Pancreas (tissue), 10 donors: Measurements from ENCODE around the gene MAML3. TPM values are rescaled to one million over a fixed set of nuclear protein-coding genes. Genes with fewer than 3 reads are reported as not detected.

ENCODE experiments used
- ATAC-seq, 4 donors: fragments of 200-7000 bp; cut with Tn5 transposase; one replicate each; pipeline versions ENCODE4 v1.8.0 to v1.9.1; 2020; ENCODE audit warnings: mild to moderate bottlenecking in 4 of 4, moderate library complexity in 4 of 4
- DNase-seq, 6 donors: peaks; one replicate each; pipeline ENCODE4 v3.0.0-alpha.2; 2020
- FAIRE-seq: peaks from 2 replicates; lab custom pipeline; 2012; peaks lifted over from hg19 to GRCh38; lab: Jason Lieb, UNC
- H3K27ac ChIP-seq, 4 donors: fragments of 200-600 bp; sonication (generic); 1 replicate in 3 of 4; 2 replicates in 1 of 4; pipeline versions ENCODE4 v1.5.0 to v1.8.0; 2020
- H3K27me3 ChIP-seq, 4 donors: fragments of 200-600 bp; one replicate each; pipeline ENCODE4 v1.8.0; 2021
- H3K36me3 ChIP-seq, 3 donors: fragments of 200-600 bp; sonication (generic) in 1 of 3; one replicate each; pipeline versions ENCODE4 v1.5.0 to v1.8.0; 2020 to 2021
- H3K4me1 ChIP-seq, 3 donors: fragments of 200-600 bp; one replicate each; pipeline ENCODE4 v1.8.0; 2021
- H3K4me3 ChIP-seq, 4 donors: fragments of 200-600 bp; sonication (generic) in 2 of 4; one replicate each; pipeline versions ENCODE4 v1.5.0 to v1.8.0; 2020 to 2021
- H3K9me3 ChIP-seq, 4 donors: fragments of 200-600 bp; one replicate each; pipeline ENCODE4 v1.8.0; 2021
- WGBS, 2 donors: extraction: QIAGEN DNeasy Blood & Tissue Kit; methylation state at CpG; one replicate each; pipeline ENCODE4 v1.1.7; 2013; 5-methylcytosine and 5-hydroxymethylcytosine counted together
- intact Hi-C, 3 donors: fragments of 100-400 bp; cut with DNase I; formaldehyde crosslinking; loops; one replicate each; pipeline versions ENCODE4 v1.11.1 to v1.14.2; 2022
- polyA plus RNA-seq, 2 donors: library from polyadenylated mRNA; stranded (reverse); fragments of 200-250 nt; gene quantifications; one replicate each; pipeline ENCODE4 v1.2.3, GENCODE V29; 2013
- total RNA-seq, 6 donors: library from RNA; stranded (reverse); fragmentation: NEBNext Ultra II Directional in 4 of 6; extraction: Animal tissue kit (Norgen Biotek cat#: 25700) in 4 of 6; gene quantifications; one replicate each; pipeline versions ENCODE4 v1.2.1 to v1.2.4, GENCODE V29; 2021 to 2023
- TF ChIP-seq, protein P1 (sequence below), 4 donors: fragments of 200-600 bp; sonication (generic) in 3 of 4; IDR thresholded peaks; one replicate each; pipeline versions ENCODE4 v1.5.0 to v1.8.0; 2021; ENCODE audit warnings: antibody characterized with exemption in 4 of 4
- donor health status: healthy with polysubstance abuse.
- donor health status: DM: no; HTN: no; CAD: no; lungs with moderate emphysema.
- donor health status: DM: no; HTN: no; CAD: no.
- donor health status: control.
- donor health status: control.
- donor health status: Bipolar disorder and iron deficiency.
- donor health status: DM: yes; HTN: yes; CAD: no.
- donor health status: DM: no; HTN: no; CAD: no.
- donor health status: DM: no; HTN: no; CAD: no.
- donor health status: DM: yes; HTN: yes; CAD: no.

MAML3 gene
- 1 to 10 TPM; 5.3 to 8.9 (median 6.5) TPM for total RNA-seq
- 1 to 10 TPM; 3.8 to 4.0 TPM for polyA plus RNA-seq

- peak within 1 kb of the TSS; percentile 52 to 69 (median 66) for H3K4me3 ChIP-seq
- intact Hi-C loops: no loop called here
- WGBS, 2 donors: 0 to 1% methylated on average over 69 to 79 of the region's 79 CpGs
- H3K36me3 ChIP-seq: no peaks in the 10 kb centered on the region
- peaks cover 15 to 32% (median 21%) of the 10 kb centered on the region in 3 donors for H3K4me1 ChIP-seq
- ATAC-seq (peak; percentile 61 to 73 (median 68)), FAIRE-seq (no peak), DNase-seq (peak; percentile 94 to 97 (median 96))
- H3K27ac ChIP-seq: peak within 1 kb of the TSS; percentile 75 to 99 (median 95)
- no peaks in the 10 kb centered on the region for H3K27me3 ChIP-seq
- H3K9me3 ChIP-seq: no peaks in the 10 kb centered on the region
- TF ChIP-seq, protein P1, sequence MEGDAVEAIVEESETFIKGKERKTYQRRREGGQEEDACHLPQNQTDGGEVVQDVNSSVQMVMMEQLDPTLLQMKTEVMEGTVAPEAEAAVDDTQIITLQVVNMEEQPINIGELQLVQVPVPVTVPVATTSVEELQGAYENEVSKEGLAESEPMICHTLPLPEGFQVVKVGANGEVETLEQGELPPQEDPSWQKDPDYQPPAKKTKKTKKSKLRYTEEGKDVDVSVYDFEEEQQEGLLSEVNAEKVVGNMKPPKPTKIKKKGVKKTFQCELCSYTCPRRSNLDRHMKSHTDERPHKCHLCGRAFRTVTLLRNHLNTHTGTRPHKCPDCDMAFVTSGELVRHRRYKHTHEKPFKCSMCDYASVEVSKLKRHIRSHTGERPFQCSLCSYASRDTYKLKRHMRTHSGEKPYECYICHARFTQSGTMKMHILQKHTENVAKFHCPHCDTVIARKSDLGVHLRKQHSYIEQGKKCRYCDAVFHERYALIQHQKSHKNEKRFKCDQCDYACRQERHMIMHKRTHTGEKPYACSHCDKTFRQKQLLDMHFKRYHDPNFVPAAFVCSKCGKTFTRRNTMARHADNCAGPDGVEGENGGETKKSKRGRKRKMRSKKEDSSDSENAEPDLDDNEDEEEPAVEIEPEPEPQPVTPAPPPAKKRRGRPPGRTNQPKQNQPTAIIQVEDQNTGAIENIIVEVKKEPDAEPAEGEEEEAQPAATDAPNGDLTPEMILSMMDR (IDR thresholded peaks at IDR 0.05): no peak
These were observed at the start of gene MAML3 for GRCh38 chr4:140153718-140154571. Gene MAML3, minus strand, starts transcription at chr4:140154184. Its CDS starts 857 bp downstream, at chr4:140153327.

DNA sequence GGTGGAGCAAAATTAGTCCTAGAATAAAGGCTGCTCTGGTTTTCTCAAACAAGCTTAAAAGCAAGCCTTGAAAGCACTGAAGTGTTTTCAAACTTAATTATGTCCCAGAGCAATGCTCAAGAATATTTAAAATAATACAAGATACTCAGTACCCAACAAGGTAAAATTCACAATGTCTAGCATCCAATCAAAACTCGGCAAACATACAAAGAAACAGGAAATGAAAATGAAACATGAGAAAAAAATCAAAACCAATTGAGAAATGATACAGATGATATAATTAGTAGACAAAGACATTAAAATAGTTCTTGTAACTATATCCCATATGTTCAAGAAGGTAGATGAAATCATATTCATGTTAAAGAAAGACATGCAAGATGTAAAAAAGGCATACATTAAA lies 45.0 kb upstream of the MAML3 start:
- no peak for FAIRE-seq
- Histone ChIP-seq H3K4me3 (no peak overlapping the region), H3K27me3 (no peaks in the 10 kb centered on the region), H3K4me1 (no peaks in the 10 kb centered on the region), H3K9me3 (no peaks in the 10 kb centered on the region), H3K27ac (no peak overlapping the region), H3K36me3 (no peaks in the 10 kb centered on the region)
- no peak for ATAC-seq
- TF ChIP-seq, protein P1 (IDR thresholded peaks at IDR 0.05): no peak
- WGBS, 2 donors: 81 to 91% methylated on average over 1 of the region's 1 CpG
- intact Hi-C loops: no loop called here
- no peak for DNase-seq

- H3K27me3 ChIP-seq: no peaks in the 10 kb centered on the region
- H3K9me3 ChIP-seq: no peaks in the 10 kb centered on the region
- no peak overlapping the region for H3K4me3 ChIP-seq
- no peak overlapping the region for H3K27ac ChIP-seq
- WGBS, 2 donors: 78 to 90% methylated on average over 6 of the region's 6 CpGs
- no peaks in the 10 kb centered on the region for H3K4me1 ChIP-seq
- FAIRE-seq (no peak), ATAC-seq (no peak), DNase-seq (no peak)
- intact Hi-C loops: no loop called here
- no peaks in the 10 kb centered on the region for H3K36me3 ChIP-seq
- TF ChIP-seq, protein P1 (IDR thresholded peaks at IDR 0.05): no peak
These were observed 41.8 kb upstream of the MAML3 start for GRCh38 chr4:140195806-140196205.

GRCh38 chr4:140189805-140190204 lies 35.8 kb upstream of the MAML3 start:
- WGBS, 2 donors: 93 to 98% methylated on average over 2 of the region's 2 CpGs
- no peak for FAIRE-seq

More at GRCh38 chr4:140189805-140190204, 35.8 kb upstream of the MAML3 start:
- H3K27ac ChIP-seq: no peak overlapping the region
- H3K9me3 ChIP-seq: no peaks in the 10 kb centered on the region
- intact Hi-C loops: no loop called here
- TF ChIP-seq, protein P1 (IDR thresholded peaks at IDR 0.05): no peak
- no peaks in the 10 kb centered on the region for H3K27me3 ChIP-seq
- no peaks in the 10 kb centered on the region for H3K4me1 ChIP-seq
- no peak overlapping the region for H3K4me3 ChIP-seq
- no peaks in the 10 kb centered on the region for H3K36me3 ChIP-seq
- DNase-seq: no peak
- ATAC-seq: no peak
